ENCODE measurements around the gene SYTL2.
"Not testable (repeated sequence)": the region's sequence is repeated elsewhere in the genome, so short reads cannot be mapped to it uniquely, and the experiment has no call there.

Gene SYTL2, protein sequence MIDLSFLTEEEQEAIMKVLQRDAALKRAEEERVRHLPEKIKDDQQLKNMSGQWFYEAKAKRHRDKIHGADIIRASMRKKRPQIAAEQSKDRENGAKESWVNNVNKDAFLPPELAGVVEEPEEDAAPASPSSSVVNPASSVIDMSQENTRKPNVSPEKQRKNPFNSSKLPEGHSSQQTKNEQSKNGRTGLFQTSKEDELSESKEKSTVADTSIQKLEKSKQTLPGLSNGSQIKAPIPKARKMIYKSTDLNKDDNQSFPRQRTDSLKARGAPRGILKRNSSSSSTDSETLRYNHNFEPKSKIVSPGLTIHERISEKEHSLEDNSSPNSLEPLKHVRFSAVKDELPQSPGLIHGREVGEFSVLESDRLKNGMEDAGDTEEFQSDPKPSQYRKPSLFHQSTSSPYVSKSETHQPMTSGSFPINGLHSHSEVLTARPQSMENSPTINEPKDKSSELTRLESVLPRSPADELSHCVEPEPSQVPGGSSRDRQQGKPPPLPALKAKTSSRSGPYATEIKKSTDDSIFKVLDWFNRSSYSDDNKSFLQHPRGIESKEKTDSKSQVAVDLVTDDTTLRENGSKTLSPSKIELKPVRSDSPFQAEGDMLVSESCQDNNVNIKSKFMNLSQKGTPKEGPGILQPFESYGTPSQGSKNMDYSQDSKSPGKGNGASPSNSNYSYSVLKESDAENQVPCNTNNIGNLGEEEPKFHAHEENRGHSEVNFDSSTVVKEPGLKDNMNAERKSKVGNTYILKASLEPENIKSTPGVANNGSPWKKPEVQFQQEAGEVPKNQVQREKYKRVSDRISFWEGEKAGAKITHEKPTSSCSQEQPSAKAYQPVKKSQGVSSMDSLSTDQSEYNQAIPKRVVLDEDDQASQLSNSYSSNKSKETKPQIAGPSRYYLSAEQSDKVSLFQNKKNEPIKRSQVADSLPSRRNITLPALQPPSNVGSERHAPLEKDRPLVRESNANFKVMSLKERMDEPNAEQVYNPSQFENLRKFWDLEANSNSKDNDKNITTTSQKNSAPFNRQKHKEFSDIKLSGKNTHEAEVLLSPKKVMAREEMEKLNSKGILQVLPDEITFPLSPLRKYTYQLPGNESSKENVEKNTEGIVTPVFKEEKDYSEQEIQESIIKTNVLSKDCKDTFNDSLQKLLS (N-terminal part only)
- 44.7 to 108 (median 66.4) reads per million in 4 donors for total RNA-seq

DNA sequence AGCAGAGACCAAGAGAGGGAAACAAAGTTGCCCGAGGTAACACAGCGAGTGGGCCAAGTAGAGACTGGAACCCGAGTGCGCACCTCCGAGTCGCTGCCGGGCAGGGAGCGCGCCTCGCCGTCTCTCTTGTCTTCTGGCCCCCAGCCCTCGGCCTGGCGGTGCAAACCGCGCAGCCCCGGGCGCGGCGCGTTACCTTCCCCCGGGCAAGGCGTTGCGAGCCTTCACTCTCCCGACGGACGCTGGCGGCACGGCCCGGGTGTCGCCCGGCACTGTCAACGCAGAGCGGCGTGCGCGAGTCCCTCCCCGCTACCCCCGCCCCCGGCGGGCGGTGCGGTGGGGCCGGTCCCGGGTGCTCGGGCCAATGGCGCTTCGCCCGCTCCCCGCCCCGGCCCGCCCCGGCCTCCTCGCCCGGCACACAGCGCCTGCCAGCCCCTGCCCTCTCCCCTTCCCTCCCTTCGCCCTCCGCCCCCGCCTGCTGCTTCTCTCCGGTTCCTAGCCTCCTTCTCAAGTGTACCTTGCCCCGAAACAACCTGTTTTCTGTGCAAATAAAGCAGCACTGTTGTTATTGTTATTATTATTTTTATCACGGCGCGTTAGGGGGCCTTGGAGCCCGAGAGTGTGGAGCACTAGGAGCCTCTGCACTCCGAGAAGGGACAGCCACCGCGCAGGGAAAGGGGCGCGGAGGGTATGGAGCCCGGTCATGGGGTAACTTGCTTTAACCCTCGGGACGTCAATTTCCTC is at the start of gene SYTL2:
SYTL2 (minus strand) TSS at position 271 of the 741 bp plus-strand sequence. CDS start 53,416 bp downstream, outside the sequence.
- peak; percentile 53 to 81 (median 66) for DNase-seq

DNA sequence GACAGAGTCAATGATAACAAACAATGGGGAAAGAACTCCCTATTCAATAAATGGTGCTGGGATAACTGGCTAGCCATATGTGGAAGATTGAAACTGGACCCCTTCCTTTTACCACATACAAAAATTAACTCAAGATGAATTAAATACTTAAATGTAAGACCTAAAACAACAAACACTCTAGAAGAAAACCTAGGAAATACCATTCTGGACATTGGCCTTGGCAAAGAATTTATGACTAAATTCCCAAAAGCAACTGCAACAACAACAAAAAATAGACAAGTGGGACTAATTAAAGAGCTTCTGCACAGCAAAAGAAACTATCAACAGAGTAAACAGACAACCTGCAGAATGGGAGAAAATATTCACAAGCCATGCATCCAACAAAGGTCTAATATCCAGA is 48.6 kb upstream of the SYTL2 start:
- not testable (repeated sequence) for DNase-seq

DNA sequence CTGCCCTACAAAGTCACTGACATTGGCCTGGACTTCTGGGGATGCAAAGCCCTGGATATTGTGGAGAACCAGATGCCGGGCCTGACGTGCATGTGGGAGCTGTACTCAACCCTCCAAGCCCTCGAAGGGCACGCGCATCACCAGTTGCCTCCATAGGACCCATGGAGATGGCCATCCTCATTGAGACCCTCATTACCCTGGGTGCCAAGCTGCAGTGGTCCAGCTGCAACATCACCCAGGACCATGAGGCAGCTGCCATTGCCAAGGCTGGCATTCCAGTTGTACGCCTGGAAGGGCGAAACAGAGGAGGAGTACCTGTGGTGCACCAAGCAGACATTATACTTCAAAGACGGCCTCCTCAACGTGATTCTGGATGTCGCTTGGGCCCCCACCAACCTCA is 46.2 kb upstream of the SYTL2 start:
- no peak for DNase-seq

DNA sequence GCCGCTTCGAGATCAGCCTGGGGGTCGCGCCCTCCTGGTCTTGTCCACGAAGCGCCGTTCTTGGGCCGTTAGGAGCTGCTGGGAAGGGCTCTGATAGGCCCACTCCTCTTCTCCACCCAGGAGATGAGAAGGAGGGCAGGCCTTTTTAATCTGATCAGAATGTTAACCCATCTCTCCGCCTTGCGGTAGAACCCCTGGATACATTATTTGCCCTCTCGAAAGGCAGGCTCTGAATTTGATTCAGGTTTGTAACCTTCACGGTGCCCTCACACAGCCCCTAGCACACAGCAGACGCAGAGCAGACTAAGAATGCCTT is 44.4 kb upstream of the SYTL2 start, which contains the start of gene CCDC83:
CCDC83 (plus strand) TSS at position 43 of the 316 bp plus-strand sequence. CDS start 9,741 bp downstream, outside the sequence.
- no peak for DNase-seq

DNA sequence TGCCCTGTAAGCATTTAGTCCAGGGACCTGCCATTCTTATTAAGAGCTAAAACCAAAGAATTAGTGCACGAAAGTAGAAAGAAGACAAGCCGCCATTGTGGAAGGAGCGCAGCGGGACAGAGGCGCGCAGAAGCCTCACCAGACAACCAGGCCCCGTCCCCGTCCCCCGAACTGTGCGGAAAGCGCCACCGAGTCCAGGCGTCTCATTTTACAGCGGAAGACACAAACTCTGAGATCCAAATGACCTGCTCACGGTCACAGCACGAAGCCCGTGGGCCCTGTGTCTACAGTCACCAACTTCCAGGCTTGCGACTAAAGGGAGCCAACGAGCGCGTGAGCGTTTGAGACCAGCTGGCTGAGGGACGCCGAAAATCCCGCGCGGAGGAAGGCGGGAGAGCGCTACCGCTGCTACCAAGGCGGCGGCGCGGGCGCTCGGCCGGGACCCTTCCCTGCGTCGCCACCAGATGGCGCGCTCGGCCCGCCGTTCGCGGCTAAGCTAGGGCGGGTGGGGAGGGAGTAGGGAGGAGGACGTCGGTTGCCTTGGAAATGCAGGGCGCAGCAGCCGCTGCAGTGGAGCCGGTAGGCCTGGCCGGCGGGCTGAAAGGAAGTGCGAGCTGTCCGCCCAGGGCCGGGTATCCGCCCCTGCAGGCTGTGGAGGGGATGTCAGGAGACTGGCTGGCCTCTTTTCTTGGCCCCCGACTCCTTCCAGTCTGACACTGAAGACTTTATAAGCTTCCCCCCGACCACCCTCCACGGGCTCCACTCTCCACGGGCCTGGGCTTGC is 43.8 kb upstream of the SYTL2 start:
- peak; percentile 69 to 96 (median 81) for DNase-seq

DNA sequence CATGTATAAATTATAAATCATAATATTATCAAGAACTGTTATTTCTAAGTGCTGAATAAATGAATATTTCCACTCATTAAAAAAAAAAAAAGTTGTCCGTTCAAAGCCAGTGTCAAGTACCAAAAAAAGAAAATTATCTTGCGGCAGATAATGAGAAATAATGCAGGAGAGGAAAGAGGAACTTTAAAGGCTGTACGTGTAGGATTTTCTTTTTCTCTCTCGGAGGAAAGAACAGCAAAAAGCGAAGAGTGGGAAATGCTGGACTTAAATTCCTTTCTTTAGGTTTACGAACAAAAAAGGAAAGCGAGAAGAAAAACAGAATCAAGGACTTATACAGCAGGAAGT is 43.2 kb upstream of the SYTL2 start:
- no peak for DNase-seq

DNA sequence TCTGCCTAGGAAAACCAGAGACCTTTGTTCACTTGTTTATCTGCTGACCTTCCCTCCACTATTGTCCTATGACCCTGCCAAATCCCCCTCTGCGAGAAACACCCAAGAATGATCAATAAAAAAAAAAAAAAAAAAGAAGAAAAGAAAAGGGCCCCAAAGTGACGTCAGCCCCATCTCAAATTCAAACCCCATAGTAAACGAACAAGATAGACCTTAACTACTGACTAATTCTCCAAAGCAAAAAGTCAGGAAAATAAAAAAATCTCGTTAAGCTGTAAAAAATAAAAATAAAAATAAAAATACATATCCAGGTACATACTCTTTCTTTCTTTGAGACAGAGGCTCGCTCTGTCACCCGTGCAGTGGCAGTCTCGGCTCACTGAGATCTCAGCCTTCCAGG is 42.6 kb upstream of the SYTL2 start:
- not testable (repeated sequence) for DNase-seq

DNA sequence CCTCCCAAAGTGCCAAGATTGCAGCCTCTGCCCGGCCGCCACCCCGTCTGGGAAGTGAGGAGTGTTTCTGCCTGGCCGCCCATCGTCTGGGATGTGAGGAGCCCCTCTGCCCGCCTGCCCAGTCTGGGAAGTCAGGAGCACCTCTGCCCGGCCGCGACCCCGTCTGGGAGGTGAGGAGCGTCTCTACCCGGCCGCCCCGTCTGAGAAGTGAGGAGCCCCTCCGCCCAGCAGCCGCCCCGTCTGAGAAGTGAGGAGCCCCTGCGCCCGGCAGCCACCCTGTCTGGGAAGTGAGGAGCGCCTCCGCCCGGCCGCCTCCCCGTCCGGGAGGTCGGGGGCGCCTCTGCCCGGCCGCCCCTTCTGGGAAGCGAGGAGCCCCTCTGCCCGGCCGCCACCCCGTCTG is 41.8 kb upstream of the SYTL2 start:
- DNase-seq: not testable (repeated sequence)

DNA sequence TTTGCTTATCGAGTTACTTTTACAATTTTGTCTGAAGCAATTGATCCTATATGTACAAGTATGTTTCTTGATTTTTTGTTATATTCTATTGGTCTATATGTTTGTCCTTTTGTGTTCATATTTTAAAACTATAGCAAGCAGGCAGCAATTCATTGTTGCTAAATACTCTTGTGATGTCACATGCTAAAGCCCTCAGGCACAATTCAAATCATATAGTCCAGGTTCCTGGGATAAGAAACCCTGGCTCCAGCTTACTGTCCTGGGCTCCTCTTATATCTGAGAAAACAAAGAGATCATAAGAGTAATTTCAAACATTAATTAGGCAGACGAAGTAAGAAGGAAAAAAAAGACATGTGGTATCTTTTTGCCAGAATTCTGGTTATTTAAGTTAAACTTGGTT is 37.6 kb upstream of the SYTL2 start:
- no peak for DNase-seq

GRCh38 chr11:85848006-85848405 is 37.1 kb upstream of the SYTL2 start:
- DNase-seq: no peak

DNA sequence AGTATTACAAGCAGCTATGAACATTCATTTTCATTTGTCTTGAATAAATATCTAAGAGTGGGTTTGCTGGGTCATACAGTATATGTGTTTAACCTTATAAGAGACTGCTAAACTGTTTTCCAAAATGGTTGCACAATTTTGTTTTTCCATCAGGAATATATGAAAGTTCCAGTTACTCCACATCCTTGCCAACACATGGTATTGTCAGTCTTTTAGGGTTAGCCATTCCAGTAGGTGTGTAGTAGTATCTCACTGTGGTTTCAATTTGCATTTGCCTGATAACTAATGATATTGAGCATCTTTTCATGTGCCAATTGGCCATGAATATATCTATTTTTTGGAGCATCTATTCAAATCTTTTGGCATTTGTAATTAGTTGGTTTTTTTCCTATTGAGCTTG is 36.5 kb upstream of the SYTL2 start:
- no peak for DNase-seq

- DNase-seq: no peak
Measured at GRCh38 chr11:85845124-85845631, 34.2 kb upstream of the SYTL2 start.

DNA sequence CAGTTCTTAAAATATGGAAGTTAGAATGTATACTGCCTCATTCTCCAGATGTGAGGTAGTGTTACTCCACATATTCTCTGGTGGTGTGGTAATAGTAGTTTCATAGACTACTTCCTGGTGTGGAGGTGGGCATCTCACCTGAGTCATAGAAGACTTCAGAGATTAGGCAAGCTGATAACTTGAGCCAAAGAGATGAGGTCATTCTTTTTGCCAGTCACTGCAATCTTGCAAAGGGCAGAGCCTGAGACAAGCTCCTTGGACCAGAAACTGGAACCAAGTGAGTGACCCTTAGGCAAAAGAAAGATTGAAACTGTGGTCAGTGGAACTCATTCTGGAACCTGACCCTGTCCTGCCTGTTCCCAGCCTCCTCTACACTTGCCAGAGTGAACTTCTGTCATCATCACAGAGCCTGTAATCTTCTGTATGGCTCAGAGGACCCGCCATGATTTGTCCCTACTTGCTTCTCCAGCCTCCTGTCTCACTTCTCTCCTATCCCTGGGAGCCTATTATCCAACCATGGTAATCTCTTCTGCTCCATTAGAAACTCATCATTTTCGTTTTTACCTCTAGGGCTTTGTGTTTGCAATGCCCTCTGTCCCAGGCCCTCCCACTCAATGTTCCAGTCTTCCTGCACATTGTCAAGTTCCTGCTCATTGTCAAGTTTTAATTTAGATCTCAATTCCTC is 33.6 kb upstream of the SYTL2 start:
- no peak for DNase-seq

DNA sequence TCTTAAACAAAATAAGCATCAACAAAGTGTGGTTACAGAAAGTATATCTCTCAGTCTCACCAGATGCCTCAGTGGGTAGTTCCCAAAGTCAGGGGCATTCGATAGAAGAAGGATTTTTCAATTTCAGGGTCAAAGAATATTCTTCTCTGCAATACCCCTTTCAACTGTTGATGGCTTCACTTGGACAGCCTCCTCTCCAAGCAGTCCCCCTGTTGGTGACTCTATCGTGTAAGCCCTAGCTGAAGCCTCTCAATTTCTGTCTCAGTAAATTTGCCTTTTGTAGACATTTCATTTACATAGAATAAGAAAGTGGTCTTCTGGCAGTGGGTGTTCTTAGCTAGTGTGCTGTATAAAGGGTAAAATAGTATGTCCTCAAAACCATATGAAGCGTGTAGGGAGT is 33.0 kb upstream of the SYTL2 start:
- DNase-seq: no peak

DNA sequence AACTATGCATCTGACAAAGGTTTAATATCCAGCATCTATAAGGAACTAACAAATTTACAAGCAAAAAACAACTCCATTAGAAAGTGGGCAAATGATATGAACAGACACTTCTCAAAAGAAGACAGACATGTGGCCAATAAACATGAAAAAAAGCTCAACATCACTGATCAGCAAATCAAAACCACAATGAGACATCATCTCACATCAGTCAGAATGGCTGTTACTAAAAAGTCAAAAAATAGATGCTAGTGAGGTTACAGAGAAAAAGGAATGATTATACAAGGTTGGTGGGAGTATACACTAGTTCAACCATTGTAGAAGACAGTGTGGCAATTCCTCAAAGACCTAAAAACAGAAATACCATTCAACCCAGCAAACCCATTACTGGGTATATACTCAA is 30.0 kb upstream of the SYTL2 start:
- DNase-seq: not testable (repeated sequence)

DNA sequence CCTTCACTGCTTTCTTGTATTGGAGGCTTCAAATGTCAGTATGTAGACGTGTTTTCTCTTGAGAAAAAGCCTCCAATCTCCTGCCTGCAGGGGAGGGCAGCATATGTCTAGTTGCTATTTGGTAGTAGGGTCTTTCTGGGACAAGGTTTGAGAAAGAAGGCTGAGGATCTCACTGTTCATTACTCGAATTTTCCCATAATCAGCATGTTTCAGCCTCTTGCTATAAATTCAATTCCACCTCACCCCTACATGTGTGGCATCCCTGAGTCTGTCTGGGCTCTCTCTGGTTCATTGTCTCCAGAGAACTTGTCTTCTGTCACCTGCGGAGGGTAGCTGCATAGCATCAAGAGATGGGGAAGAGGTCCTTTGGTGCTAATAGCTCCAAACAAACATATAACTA is 24.8 kb upstream of the SYTL2 start:
- no peak for DNase-seq

GRCh38 chr11:85835263-85835662 is 24.3 kb upstream of the SYTL2 start:
- DNase-seq: no peak

DNA sequence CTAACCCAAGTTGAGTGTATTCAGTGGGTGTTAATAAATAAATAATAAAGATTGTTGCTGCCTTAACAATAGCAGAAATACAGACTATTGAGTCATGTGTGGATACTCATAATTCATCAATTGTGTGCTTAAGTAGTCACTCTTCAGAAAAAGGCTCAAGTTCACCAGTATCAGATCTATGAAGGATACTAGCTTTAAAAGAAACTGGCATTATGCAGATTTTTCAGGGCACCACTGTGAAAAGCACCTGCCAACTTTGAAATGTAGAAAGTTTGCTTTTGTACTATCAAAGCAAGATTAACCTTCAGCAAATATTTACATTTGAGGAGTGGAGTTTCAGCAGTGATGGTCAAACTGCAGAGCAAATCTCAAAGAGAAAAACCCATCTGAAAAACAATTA is 20.1 kb upstream of the SYTL2 start:
- DNase-seq: no peak

DNA sequence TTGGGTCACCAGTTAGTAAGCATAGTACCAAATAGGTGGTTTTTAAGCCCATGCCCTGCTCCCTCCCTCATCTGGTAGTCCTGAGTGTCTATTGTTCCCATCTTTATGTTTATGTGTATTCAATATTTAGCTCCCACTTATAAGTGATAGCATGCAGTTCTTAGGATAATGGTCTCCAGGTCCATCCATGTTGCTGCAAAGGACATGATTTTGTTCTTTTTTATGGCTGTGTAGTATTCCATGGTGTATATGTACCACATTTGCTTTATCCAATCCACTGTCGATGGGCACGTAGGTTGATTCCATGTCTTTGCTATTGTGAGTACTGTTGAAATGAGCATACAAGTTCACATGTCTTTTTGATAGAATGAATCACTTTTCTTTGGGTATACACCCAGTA is 18.2 kb upstream of the SYTL2 start:
- DNase-seq: no peak

- DNase-seq: no peak
Measured at GRCh38 chr11:85828640-85828978, 17.7 kb upstream of the SYTL2 start.

Measured in T-helper 1 cell (primary cell).